Stimulated activated memory B cell treated with anti-CD40 and anti-IgM and Interleukin-4, amounts not matched to agents 10 μg/mL and 1 μg/mL and 100 μg/mL, for 72 hours (primary cell): Measurements from ENCODE around the gene CRTAC1.

Experiments
- ATAC-seq: fragments of 150-1000 bp; cut with Tn5 transposase; 2 replicates; pipeline ENCODE4 v1.10.0; 2021
- H3K27ac Mint-ChIP-seq: one replicate; pipeline ENCODE4 v1.8.0; 2022; ENCODE audit warnings: mild to moderate bottlenecking, mixed read lengths
- H3K27me3 Mint-ChIP-seq: one replicate; pipeline ENCODE4 v1.8.0; 2022; ENCODE audit warnings: mixed read lengths
- H3K36me3 Mint-ChIP-seq: one replicate; pipeline ENCODE4 v1.8.0; 2022; ENCODE audit warnings: mixed read lengths
- H3K4me1 Mint-ChIP-seq: one replicate; pipeline ENCODE4 v1.8.0; 2022; ENCODE audit warnings: mixed read lengths
- H3K4me3 Mint-ChIP-seq: one replicate; pipeline ENCODE4 v1.8.0; 2022; ENCODE audit warnings: mild to moderate bottlenecking, moderate library complexity, mixed read lengths
- H3K9me3 Mint-ChIP-seq: one replicate; pipeline ENCODE4 v1.8.0; 2022; ENCODE audit warnings: mixed read lengths

CRTAC1 gene

DNA sequence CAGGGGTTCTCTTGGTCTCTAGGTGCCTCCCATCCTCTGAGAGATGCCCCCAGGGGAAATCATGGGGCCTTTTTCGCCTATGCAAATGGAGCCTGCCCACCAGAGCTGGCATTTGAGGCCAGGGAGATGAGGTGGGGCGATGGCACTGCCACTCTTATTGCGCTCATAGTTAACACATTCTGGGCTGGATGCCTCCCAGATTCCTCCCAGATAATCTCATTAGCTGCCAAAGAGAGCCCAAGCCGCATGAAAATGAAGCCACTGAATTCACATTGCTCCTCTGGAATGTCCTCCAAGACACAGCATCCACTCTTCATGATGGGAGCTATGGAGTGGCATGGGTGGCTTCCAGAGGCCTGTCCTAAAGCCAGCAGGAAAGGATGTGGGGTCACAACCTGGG is 119.8 kb downstream of the CRTAC1 start:
- H3K4me1 Mint-ChIP-seq = peaks cover 9% of the 10 kb centered on the region
- no peaks in the 10 kb centered on the region for H3K36me3 Mint-ChIP-seq
- H3K27me3 Mint-ChIP-seq = peaks cover 42% of the 10 kb centered on the region
- no peak overlapping the region for H3K27ac Mint-ChIP-seq
- H3K4me3 Mint-ChIP-seq = no peak overlapping the region
- ATAC-seq = no peak
- no peaks in the 10 kb centered on the region for H3K9me3 Mint-ChIP-seq

- Mint-ChIP-seq H3K27me3 (peaks cover 35% of the 10 kb centered on the region), H3K4me3 (no peak overlapping the region), H3K27ac (no peak overlapping the region), H3K36me3 (no peaks in the 10 kb centered on the region), H3K4me1 (no peaks in the 10 kb centered on the region), H3K9me3 (no peaks in the 10 kb centered on the region)
- ATAC-seq = no peak
These were observed 122.6 kb downstream of the CRTAC1 start for GRCh38 chr10:97907830-97908229.

DNA sequence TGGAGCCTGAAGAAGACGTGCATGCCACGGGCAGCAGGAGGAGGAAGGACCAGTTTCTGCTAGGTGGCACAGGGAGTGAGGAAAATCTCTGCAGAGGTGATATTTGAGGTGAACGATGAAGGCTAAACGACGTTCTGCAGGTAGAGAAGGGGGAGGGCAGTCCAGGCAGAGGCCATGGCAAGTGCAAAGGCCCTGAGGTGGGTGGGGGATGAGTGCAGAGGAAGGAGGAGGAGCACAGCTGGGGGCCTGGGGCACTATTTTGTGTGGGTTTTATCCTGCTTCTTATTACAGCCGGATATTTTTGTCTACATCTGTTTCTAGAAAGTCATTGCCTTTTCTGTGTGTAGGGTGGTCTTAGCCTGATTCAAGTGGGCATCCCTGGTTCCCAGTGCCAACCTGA is 123.2 kb downstream of the CRTAC1 start:
- Mint-ChIP-seq H3K4me3 (no peak overlapping the region), H3K4me1 (no peaks in the 10 kb centered on the region), H3K27ac (no peak overlapping the region), H3K27me3 (peaks cover 35% of the 10 kb centered on the region), H3K36me3 (no peaks in the 10 kb centered on the region), H3K9me3 (no peaks in the 10 kb centered on the region)
- ATAC-seq = no peak

- ATAC-seq = no peak
- Mint-ChIP-seq H3K4me3 (no peak overlapping the region), H3K9me3 (no peaks in the 10 kb centered on the region), H3K36me3 (no peaks in the 10 kb centered on the region), H3K27me3 (peaks cover 44% of the 10 kb centered on the region), H3K4me1 (no peaks in the 10 kb centered on the region), H3K27ac (no peak overlapping the region)
These were observed 125.1 kb downstream of the CRTAC1 start for GRCh38 chr10:97905276-97905675.

DNA sequence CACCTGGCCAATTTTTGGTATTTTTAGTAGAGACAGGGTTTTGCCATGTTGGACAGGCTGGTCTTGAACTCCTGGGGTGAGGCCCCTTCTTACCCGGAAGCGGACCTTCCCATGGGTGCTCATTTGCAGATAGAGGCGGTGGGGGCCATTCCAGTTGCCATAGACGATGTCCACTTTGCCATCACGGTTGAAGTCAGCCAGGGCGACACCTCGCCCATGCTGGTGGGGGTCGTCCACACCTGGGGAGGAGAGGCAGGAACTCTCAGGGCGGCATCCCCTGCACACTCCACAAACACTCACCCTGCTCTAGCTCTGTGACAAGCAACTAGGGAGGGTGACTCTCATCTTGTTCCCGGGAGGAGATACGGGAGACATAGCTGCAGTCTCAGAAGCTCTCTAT is 125.8 kb downstream of the CRTAC1 start:
- Mint-ChIP-seq H3K9me3 (no peaks in the 10 kb centered on the region), H3K4me3 (no peak overlapping the region), H3K36me3 (no peaks in the 10 kb centered on the region), H3K27ac (no peak overlapping the region), H3K4me1 (no peaks in the 10 kb centered on the region), H3K27me3 (peaks cover 44% of the 10 kb centered on the region)
- no peak for ATAC-seq

GRCh38 chr10:97904018-97904381 is 126.4 kb downstream of the CRTAC1 start:
- Mint-ChIP-seq H3K4me3 (no peak overlapping the region), H3K36me3 (no peaks in the 10 kb centered on the region), H3K4me1 (no peaks in the 10 kb centered on the region), H3K27me3 (peaks cover 44% of the 10 kb centered on the region), H3K9me3 (no peaks in the 10 kb centered on the region), H3K27ac (no peak overlapping the region)
- no peak for ATAC-seq

DNA sequence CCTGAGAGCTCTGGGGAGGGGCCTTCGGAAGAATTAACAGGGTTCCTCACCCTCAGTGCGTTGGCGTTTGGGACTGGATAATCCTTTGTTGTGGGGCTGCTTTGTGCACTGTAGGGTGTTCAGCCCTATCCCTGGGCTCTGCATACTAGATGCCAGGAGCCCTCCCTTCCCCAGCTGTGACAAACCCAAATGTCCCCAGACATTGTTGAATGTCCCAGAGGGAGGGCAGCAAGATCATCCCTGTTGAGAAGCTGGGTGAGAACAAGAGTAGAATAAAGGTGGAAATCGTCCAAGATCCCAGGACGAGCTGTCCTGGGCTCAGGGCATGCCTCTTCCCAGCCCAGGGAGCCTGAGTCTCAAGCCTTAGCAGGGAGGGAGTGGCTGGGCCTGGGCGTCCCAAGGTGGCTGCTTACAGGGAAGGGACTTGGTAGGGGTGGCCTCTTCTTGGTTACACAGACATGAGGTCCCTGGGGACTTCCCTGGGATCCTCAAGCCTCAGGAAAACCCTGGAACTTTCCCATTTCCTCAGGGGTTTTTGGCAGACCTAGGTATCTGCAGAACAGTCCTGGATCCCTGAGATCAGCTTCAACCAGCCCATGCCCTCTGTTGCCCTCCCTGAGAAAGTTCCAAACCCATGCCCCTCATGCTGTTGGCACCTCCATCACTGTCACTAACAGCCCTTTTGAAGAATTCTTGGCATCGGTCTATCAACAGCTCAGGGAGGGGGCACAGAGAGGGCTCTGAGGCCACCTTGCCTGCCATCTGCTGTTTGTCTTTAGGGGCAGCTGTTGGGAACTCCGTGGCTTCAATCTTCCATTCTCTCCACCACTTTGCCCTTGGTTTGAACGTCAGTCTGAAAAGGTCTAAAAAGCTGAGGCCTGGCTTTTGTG is 127.0 kb downstream of the CRTAC1 start:
- H3K27ac Mint-ChIP-seq = no peak overlapping the region
- H3K4me1 Mint-ChIP-seq = no peaks in the 10 kb centered on the region
- H3K36me3 Mint-ChIP-seq = no peaks in the 10 kb centered on the region
- no peak overlapping the region for H3K4me3 Mint-ChIP-seq
- no peaks in the 10 kb centered on the region for H3K9me3 Mint-ChIP-seq
- no peak for ATAC-seq
- peaks cover 44% of the 10 kb centered on the region for H3K27me3 Mint-ChIP-seq

DNA sequence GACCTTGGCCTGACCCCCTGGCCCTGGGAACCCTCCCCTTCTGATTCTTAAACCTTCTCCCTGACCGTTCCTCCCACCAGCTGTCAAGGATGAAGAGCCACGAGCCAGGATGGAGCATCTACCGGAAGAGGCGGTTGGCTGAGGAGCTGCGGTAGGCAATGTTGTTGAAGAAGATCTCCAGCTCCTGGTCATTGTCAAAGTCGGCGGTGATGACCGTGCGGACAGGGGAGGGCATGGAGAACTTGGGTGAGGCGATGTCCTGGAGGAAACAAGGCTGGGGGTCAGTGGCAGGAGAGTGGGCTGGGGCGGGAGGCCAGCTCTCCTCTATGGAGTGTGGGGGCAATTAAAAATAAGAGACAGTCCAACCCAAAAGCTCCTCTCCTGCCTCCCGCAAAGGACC is 129.0 kb downstream of the CRTAC1 start:
- Mint-ChIP-seq H3K9me3 (no peaks in the 10 kb centered on the region), H3K4me3 (no peak overlapping the region), H3K4me1 (no peaks in the 10 kb centered on the region), H3K27ac (no peak overlapping the region), H3K27me3 (peaks cover 29% of the 10 kb centered on the region), H3K36me3 (no peaks in the 10 kb centered on the region)
- ATAC-seq = no peak

GRCh38 chr10:97898429-97898828 is 132.0 kb downstream of the CRTAC1 start:
- H3K36me3 Mint-ChIP-seq = no peaks in the 10 kb centered on the region
- ATAC-seq = no peak
- no peak overlapping the region for H3K27ac Mint-ChIP-seq
- no peak overlapping the region for H3K4me3 Mint-ChIP-seq
- H3K4me1 Mint-ChIP-seq = no peaks in the 10 kb centered on the region
- H3K27me3 Mint-ChIP-seq = peaks cover 8% of the 10 kb centered on the region
- H3K9me3 Mint-ChIP-seq = no peaks in the 10 kb centered on the region

DNA sequence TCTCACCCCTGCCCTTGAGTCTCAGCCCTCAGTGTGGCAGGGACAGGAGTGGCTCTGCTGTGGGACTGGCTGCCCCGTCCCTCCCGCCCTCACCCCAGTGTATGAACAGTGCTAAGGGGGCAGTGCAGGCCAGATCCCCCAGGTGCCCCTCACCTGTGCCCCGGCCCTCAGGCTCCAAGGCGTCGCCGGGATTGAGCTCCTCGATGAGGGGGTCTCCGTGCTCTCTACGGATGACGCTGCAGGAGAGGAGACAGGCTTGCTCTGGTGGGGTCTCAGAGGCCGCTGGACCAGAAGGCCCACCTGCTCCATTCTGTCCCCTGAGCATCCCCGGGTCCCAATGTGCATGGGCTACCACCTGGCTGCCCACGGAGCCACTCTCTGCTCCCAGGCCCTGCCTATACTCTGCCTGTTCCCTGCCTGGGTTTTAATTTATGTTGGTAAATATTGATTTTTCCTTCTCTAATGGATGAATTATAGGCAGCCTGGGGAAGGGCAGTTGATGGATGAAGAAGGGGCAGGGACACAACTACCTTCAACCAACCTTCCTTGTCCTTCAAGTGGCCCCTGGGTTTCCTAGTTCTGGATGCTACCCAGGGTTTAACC is 133.6 kb downstream of the CRTAC1 start:
- Mint-ChIP-seq H3K27me3 (peaks cover 10% of the 10 kb centered on the region), H3K9me3 (no peaks in the 10 kb centered on the region), H3K27ac (no peak overlapping the region), H3K36me3 (no peaks in the 10 kb centered on the region), H3K4me3 (no peak overlapping the region), H3K4me1 (no peaks in the 10 kb centered on the region)
- ATAC-seq = no peak

DNA sequence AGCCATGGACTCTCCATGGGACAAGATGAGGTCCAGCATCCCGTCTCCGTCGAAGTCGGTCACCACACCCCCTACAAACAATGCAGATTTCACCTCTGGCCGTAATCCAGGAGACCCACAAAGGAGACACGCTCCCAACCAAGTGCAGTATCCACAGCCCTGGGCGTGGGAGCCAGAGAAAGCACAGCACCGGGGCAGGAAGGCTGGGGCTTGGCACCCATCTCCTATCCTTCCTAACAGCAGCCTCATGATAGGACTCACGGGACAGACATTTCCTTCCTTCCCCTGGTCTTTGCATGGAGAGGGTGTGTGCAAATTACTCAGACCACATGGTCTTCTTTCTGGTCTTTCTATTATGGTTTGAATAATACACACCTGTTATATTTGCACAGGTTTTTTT is 134.5 kb downstream of the CRTAC1 start:
- Mint-ChIP-seq H3K36me3 (no peaks in the 10 kb centered on the region), H3K4me1 (no peaks in the 10 kb centered on the region), H3K27ac (no peak overlapping the region), H3K9me3 (no peaks in the 10 kb centered on the region), H3K4me3 (no peak overlapping the region), H3K27me3 (peaks cover 10% of the 10 kb centered on the region)
- no peak for ATAC-seq

GRCh38 chr10:97895084-97895483 is 135.3 kb downstream of the CRTAC1 start:
- Mint-ChIP-seq H3K9me3 (no peaks in the 10 kb centered on the region), H3K36me3 (no peaks in the 10 kb centered on the region), H3K4me3 (no peak overlapping the region), H3K27me3 (peaks cover 10% of the 10 kb centered on the region), H3K4me1 (no peaks in the 10 kb centered on the region), H3K27ac (no peak overlapping the region)
- ATAC-seq = no peak

DNA sequence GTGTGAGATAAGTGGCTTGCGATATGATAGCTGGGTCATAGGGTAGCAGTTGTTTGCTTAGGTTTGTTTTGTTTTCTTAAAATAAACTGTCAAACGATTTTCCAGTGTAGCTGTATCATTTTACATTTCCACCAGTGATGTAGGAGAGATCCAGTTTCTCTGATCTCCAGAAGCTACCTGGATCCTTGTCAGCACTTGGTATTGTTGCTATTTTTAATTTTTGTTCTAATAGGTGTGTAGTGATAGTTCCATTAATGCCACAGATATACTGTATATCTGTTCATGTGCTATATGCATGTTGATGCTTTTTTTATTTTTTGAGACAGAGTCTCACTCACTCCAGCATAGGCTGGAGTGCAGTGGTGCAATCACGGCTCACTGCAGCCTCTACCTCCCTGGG is 136.3 kb downstream of the CRTAC1 start:
- Mint-ChIP-seq H3K27ac (no peak overlapping the region), H3K36me3 (no peaks in the 10 kb centered on the region)

DNA sequence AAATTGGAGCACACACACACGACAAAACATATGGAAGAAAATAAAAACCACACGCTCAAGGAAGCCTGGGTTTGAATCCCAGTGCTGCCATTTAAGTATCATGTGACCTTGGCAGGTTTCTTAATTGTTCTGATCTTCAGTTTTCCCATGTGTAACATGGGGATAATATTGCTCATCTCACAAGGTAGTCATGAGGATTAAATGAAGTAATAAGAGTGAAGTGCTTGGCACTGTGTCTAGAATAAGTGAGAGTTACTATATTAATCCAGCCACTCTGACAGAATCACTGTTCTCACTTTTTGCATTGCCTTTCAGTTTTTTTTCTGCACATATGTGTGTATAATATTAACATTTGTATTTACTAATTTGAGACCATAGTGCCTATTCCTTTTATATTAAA is 137.5 kb downstream of the CRTAC1 start:
- no peaks in the 10 kb centered on the region for H3K36me3 Mint-ChIP-seq
- no peak overlapping the region for H3K4me3 Mint-ChIP-seq
- peaks cover 21% of the 10 kb centered on the region for H3K27me3 Mint-ChIP-seq
- ATAC-seq = no peak
- H3K9me3 Mint-ChIP-seq = no peaks in the 10 kb centered on the region
- H3K4me1 Mint-ChIP-seq = no peaks in the 10 kb centered on the region
- H3K27ac Mint-ChIP-seq = no peak overlapping the region

More for the DNA sequence above, 136.3 kb downstream of the CRTAC1 start:
- no peaks in the 10 kb centered on the region for H3K9me3 Mint-ChIP-seq
- peaks cover 10% of the 10 kb centered on the region for H3K27me3 Mint-ChIP-seq
- H3K4me1 Mint-ChIP-seq = no peaks in the 10 kb centered on the region
- ATAC-seq = no peak
- no peak overlapping the region for H3K4me3 Mint-ChIP-seq

GRCh38 chr10:97892506-97892905 is 137.9 kb downstream of the CRTAC1 start:
- H3K9me3 Mint-ChIP-seq = no peaks in the 10 kb centered on the region
- no peak for ATAC-seq
- H3K4me1 Mint-ChIP-seq = no peaks in the 10 kb centered on the region
- H3K27ac Mint-ChIP-seq = no peak overlapping the region
- H3K4me3 Mint-ChIP-seq = no peak overlapping the region
- H3K36me3 Mint-ChIP-seq = no peaks in the 10 kb centered on the region
- H3K27me3 Mint-ChIP-seq = peaks cover 24% of the 10 kb centered on the region

GRCh38 chr10:97891497-97892167 is 138.8 kb downstream of the CRTAC1 start:
- no peak overlapping the region for H3K27ac Mint-ChIP-seq
- no peaks in the 10 kb centered on the region for H3K4me1 Mint-ChIP-seq
- H3K36me3 Mint-ChIP-seq = no peaks in the 10 kb centered on the region
- ATAC-seq = no peak
- no peaks in the 10 kb centered on the region for H3K9me3 Mint-ChIP-seq
- H3K4me3 Mint-ChIP-seq = no peak overlapping the region
- H3K27me3 Mint-ChIP-seq = peaks cover 24% of the 10 kb centered on the region
